Neural crest cell (in vitro differentiated cells): ENCODE results near the gene SLX4IP. TPM values are rescaled to one million over a fixed set of nuclear protein-coding genes. Genes with fewer than 3 reads are reported as not detected.

Experiments
- DNase-seq: peaks from one replicate; pipeline ENCODE4 v3.0.0; 2021; ENCODE audit warnings: low read depth, mixed read lengths, low spot score
- H3K27ac Mint-ChIP-seq: one replicate; pipeline ENCODE4 v1.8.0; 2021; ENCODE audit warnings: mild to moderate bottlenecking, mixed read lengths; ENCODE audit not compliant: unreplicated experiment
- H3K27me3 Mint-ChIP-seq: 2 replicates; pipeline ENCODE4 v1.8.0; 2021; ENCODE audit warnings: low read depth, mild to moderate bottlenecking, mixed read lengths
- H3K36me3 Mint-ChIP-seq: 2 replicates; pipeline ENCODE4 v1.8.0; 2021; ENCODE audit warnings: low read depth, mild to moderate bottlenecking, mixed read lengths
- H3K4me1 Mint-ChIP-seq: 2 replicates; pipeline ENCODE4 v1.8.0; 2021; ENCODE audit warnings: mixed read lengths
- H3K4me3 Mint-ChIP-seq: one replicate; pipeline ENCODE4 v1.8.0; 2021; ENCODE audit warnings: mild to moderate bottlenecking, mixed read lengths
- H3K9me3 Mint-ChIP-seq: 2 replicates; pipeline ENCODE4 v1.8.0; 2021; ENCODE audit warnings: mixed read lengths
- CTCF ChIP-seq: fragments of 200-600 bp; sonication (generic); conservative IDR thresholded peaks from 2 replicates; pipeline ENCODE4 v1.5.0; 2021; ENCODE audit warnings: antibody characterized with exemption, mild to moderate bottlenecking
- total RNA-seq: library from RNA; stranded (reverse); gene quantifications from 2 replicates; pipeline ENCODE4 v1.2.1, GENCODE V29; 2021

The SLX4IP gene
- total RNA-seq, 1 donor from 2014 or later: 8.5 TPM

- Mint-ChIP-seq H3K36me3 (no peaks in the 10 kb centered on the region), H3K4me3 (peak overlapping the region; percentile 54), H3K4me1 (peaks cover 72% of the 10 kb centered on the region), H3K9me3 (peaks cover 4% of the 10 kb centered on the region), H3K27me3 (no peaks in the 10 kb centered on the region), H3K27ac (peak overlapping the region; percentile 96)
- TF ChIP-seq CTCF: no peak
- no peak for DNase-seq
Measured at GRCh38 chr20:10490257-10490656, 55.2 kb downstream of the SLX4IP start.

GRCh38 chr20:10490706-10491105, 55.6 kb downstream of the SLX4IP start:
- Mint-ChIP-seq H3K9me3 (peaks cover 4% of the 10 kb centered on the region), H3K36me3 (no peaks in the 10 kb centered on the region), H3K4me1 (peaks cover 71% of the 10 kb centered on the region), H3K27ac (peak overlapping the region; percentile 96), H3K27me3 (no peaks in the 10 kb centered on the region), H3K4me3 (peak overlapping the region; percentile 54)
- DNase-seq: no peak
- TF ChIP-seq CTCF: no peak

- Mint-ChIP-seq H3K4me1 (peaks cover 71% of the 10 kb centered on the region), H3K27me3 (no peaks in the 10 kb centered on the region), H3K4me3 (peak overlapping the region; percentile 7), H3K9me3 (peaks cover 4% of the 10 kb centered on the region), H3K36me3 (no peaks in the 10 kb centered on the region), H3K27ac (no peak overlapping the region)
- no peak for DNase-seq
- TF ChIP-seq CTCF: no peak
Measured at GRCh38 chr20:10492065-10492464, 57.0 kb downstream of the SLX4IP start.

- Mint-ChIP-seq H3K27ac (peak overlapping the region; percentile 61), H3K9me3 (no peaks in the 10 kb centered on the region), H3K27me3 (no peaks in the 10 kb centered on the region), H3K36me3 (no peaks in the 10 kb centered on the region), H3K4me3 (no peak overlapping the region), H3K4me1 (peaks cover 69% of the 10 kb centered on the region)
- TF ChIP-seq CTCF: no peak
- DNase-seq: no peak
Measured at GRCh38 chr20:10492844-10493243, 57.7 kb downstream of the SLX4IP start.

GRCh38 chr20:10495173-10495572, 60.1 kb downstream of the SLX4IP start:
- Mint-ChIP-seq H3K9me3 (no peaks in the 10 kb centered on the region), H3K4me3 (no peak overlapping the region), H3K27ac (no peak overlapping the region), H3K4me1 (peaks cover 55% of the 10 kb centered on the region), H3K36me3 (no peaks in the 10 kb centered on the region), H3K27me3 (no peaks in the 10 kb centered on the region)
- DNase-seq: no peak
- TF ChIP-seq CTCF: no peak

- TF ChIP-seq CTCF: no peak
- Mint-ChIP-seq H3K27ac (no peak overlapping the region), H3K4me1 (peaks cover 51% of the 10 kb centered on the region), H3K4me3 (no peak overlapping the region), H3K27me3 (no peaks in the 10 kb centered on the region), H3K9me3 (no peaks in the 10 kb centered on the region), H3K36me3 (no peaks in the 10 kb centered on the region)
- no peak for DNase-seq
Measured at GRCh38 chr20:10496465-10496864, 61.4 kb downstream of the SLX4IP start.
